ENCODE data around the gene CDKL5.

The CDKL5 gene

GRCh38 chrX:18565727-18566126, 140.3 kb downstream of the CDKL5 start:
- no peak overlapping the region for H3K4me3 ChIP-seq (ENCODE audit: low read length)
- no peak for DNase-seq (ENCODE audit: low read depth)
- TF ChIP-seq CTCF (conservative IDR thresholded peaks at IDR 0.05; ENCODE audit: low read length) = no peak

- H3K4me3 ChIP-seq (ENCODE audit: low read length) = no peak overlapping the region
- DNase-seq (ENCODE audit: low read depth) = no peak
- TF ChIP-seq CTCF (conservative IDR thresholded peaks at IDR 0.05; ENCODE audit: low read length) = no peak
These were observed 141.3 kb downstream of the CDKL5 start for GRCh38 chrX:18566748-18567147.

GRCh38 chrX:18573556-18573955, 148.1 kb downstream of the CDKL5 start:
- H3K4me3 ChIP-seq (ENCODE audit: low read length) = no peak overlapping the region
- no peak for TF ChIP-seq CTCF (conservative IDR thresholded peaks at IDR 0.05; ENCODE audit: low read length)
- no peak for DNase-seq (ENCODE audit: low read depth)

GRCh38 chrX:18574591-18574990, 149.2 kb downstream of the CDKL5 start:
- peak; percentile 58 for DNase-seq (ENCODE audit: low read depth)

GRCh38 chrX:18575744-18576143, 150.3 kb downstream of the CDKL5 start:
- DNase-seq (ENCODE audit: low read depth) = no peak
- TF ChIP-seq CTCF (conservative IDR thresholded peaks at IDR 0.05; ENCODE audit: low read length) = no peak
- no peak overlapping the region for H3K4me3 ChIP-seq (ENCODE audit: low read length)

More at GRCh38 chrX:18574591-18574990, 149.2 kb downstream of the CDKL5 start:
- no peak overlapping the region for H3K4me3 ChIP-seq (ENCODE audit: low read length)
- no peak for TF ChIP-seq CTCF (conservative IDR thresholded peaks at IDR 0.05; ENCODE audit: low read length)

GRCh38 chrX:18577400-18577799, 152.0 kb downstream of the CDKL5 start:
- DNase-seq (ENCODE audit: low read depth) = no peak
- TF ChIP-seq CTCF (conservative IDR thresholded peaks at IDR 0.05; ENCODE audit: low read length) = no peak
- no peak overlapping the region for H3K4me3 ChIP-seq (ENCODE audit: low read length)

GRCh38 chrX:18578546-18578945, 153.1 kb downstream of the CDKL5 start:
- DNase-seq (ENCODE audit: low read depth) = no peak
- H3K4me3 ChIP-seq (ENCODE audit: low read length) = no peak overlapping the region
- TF ChIP-seq CTCF (conservative IDR thresholded peaks at IDR 0.05; ENCODE audit: low read length) = no peak

Measured in AG10803 (cell line).